ENCODE measurements around the gene CRMP1. TPM values are rescaled to one million over a fixed set of nuclear protein-coding genes. Genes with fewer than 3 reads are reported as not detected.

Gene CRMP1
- total RNA-seq, 1 experiment from 2014 or later, result 0.05 TPM

DNA sequence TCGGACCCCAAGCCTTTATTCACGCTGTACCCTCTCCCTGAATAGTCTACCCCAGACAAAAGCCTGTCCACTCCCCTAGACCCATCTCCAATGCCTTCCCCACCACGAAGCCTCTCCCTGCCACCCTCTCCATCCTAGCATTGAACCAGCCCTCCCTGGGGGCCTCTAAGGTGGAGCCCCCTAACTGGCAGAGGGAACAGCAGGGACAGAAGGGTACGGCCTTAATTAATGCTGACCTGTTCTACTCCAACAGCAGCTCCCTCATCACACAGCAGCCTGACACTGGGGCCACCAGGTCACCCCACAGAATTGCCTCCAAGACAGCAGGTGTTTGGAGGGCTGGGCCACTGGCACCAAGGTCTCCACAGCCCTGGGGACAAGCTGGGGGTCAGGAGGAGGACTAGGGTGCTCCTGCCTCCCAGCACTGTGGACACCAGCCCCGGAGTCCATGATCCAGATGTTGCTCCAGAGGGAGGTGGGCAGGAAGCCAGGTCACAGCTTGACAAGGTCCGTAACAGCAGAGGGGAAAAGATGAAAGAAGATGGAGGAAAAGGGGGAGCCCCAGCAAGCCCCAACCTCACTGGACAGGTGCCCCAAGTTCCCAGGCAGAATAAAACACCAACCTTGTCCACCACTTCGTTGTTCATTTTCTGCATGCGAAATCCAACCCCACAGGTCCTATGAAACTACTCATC, 3.7 kb downstream of the CRMP1 start:
- no peak for DNase-seq (ENCODE audit: low read depth)

DNA sequence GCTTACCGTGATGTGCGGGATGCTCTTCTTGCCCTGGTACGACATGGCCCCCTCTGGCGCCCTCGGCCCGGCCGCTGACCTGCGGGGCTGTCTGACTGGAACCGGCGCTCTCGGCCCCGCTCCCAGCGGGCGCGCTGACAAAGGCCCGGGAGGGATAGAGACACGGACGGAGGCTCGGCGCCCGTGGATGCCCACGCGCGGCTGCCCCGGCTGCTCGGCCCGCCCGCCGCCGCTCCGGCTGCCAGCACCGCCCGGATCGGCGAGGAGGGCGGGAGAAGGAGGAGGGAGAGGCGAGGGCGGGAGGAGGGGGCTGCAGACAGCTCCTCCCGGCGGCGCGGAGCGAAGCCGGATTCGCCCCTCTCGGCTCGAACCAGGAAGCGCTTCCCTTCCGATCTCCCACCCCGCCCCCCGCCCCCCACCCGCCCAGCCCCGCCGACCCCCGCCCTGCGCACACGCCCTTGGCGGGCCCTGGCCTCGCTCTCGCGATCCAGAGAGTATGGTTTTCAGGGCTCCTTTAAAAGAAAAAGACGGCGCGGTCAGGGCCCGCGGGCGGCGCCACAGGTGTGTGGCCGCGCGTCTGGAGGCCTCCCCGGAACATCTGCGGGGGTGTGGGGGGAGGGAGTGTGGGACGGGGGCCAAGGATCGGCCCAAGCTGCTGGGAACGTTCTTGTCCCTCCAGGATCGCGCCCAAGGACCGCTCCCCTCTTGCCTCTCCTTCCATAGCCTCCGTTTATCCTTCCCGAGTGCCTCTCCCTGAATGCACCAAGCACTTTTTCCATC, 4.5 kb downstream of the CRMP1 start:
- DNase-seq (ENCODE audit: low read depth), result no peak

DNA sequence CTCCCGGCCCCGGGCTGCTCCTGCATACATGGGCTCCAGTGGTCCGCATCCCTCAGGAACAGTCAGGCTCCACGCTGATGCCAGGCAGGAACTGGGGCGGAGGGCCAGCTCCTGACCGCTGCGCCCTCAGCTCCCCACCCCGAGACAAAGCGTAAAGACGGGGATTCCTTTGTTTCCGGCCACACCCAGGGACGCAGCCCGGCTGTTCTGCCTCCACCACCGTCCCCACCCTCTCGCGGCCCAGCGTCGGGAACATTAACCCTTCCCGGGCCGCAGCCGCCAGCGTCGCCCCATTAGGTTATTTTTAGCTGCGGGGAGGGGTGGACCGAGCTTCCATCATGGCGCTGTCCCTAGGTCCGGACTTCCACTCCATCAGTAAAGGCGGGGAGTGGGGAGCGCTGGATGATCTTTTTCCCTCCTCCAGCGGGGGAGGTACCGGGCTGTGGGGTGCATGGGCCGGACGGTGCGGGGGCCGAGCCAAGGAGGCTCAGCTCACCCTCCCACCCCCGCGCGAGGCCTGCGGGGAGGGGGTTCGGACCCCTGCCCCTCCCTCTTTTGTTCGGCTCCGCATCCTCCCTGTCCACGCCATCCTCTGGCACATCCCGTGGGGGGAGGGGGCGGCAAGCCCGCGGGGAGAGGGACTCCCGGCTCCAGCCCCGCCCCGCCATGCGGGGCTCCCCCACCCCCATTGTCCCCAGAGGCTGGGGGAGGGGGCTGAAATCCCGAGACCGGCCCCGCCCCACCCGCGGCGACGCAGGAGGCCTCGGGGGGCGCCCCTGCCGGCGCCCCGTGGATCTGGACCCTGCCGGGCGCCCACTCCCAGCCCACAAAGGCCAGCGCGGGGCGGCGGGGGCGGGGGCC, 5.3 kb downstream of the CRMP1 start:
- DNase-seq (ENCODE audit: low read depth), result no peak

DNA sequence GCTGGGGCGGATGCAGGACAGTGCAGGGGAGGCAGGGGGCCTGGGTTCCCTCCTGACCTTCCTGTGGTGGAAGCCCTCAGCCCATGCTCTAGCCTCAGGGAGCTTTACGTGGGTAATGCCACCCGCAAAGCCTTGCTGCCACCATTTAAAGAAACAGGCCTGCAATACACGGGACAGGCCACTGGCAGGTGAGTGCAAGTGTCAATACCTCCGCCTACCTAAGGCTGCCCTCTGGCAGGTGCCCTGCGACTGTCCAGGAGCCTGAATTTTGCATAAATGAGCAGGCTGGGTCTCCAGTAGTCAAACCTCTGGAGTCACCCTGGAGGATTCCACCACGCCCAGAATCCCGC, 5.9 kb downstream of the CRMP1 start:
- no peak for DNase-seq (ENCODE audit: low read depth)

DNA sequence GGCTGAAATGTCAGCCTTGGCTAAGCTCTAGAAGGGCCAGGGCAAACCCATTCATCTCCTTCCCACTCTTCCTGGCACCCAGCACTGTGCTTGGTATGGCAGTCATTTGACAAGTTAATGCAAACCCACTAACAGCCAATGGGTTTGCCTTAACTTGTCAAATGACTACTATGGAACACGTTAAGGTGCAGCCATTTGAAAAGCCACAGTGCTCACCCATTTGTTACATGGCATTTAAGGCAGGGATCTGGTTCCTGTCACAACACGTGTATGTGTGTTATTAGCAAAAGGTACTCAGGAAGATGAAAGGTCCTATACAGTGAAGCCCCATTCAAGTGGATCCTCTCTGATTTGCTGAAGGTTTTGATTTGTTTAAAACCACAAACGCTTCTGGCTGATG, 7.2 kb downstream of the CRMP1 start:
- no peak for DNase-seq (ENCODE audit: low read depth)

DNA sequence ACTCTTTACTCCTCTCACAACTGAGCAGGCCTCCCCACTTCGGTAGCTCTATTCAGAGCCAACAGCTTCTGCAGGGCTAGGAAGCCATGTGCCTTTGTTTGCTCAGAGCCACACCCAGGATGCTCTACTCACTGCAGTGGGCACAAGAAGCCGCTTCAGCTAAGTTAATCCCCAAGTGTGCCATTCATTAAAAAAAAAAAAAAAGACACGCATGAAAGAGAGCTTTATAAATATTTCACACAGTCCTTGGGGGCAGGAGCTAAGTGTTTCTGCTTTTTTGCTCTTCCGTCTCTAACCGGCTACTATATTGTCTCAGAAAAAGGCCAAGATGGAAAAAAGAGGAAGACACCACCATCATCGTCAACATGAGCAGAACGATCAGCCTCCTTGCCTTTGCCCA, 8.1 kb downstream of the CRMP1 start:
- no peak for DNase-seq (ENCODE audit: low read depth)

- DNase-seq (ENCODE audit: low read depth), result no peak
Observed at GRCh38 chr4:5883916-5884315, 9.0 kb downstream of the CRMP1 start.

GRCh38 chr4:5882947-5883346, 9.9 kb downstream of the CRMP1 start:
- DNase-seq (ENCODE audit: low read depth), result no peak

GRCh38 chr4:5881340-5881739, 11.5 kb downstream of the CRMP1 start:
- no peak for DNase-seq (ENCODE audit: low read depth)

GRCh38 chr4:5878359-5878758, 14.5 kb downstream of the CRMP1 start:
- DNase-seq (ENCODE audit: low read depth), result no peak

DNA sequence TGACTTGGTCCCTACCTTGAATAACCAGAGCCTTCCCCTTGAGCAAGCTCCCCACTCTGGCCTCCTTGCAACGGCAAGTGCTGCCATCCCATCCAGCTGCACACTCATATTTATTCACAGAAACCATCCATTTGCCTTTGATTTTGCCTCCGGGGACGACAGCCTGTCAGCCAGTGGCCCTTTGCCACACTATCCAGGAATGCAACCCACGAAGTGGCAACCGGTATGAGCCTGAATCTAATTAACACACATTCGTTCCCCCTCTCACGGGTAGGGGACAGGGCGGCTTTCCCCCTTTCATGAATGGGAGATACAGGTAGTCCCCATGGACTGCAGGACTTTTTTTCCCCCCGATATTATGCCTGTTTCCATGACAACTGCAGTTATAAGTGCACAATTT, 15.5 kb downstream of the CRMP1 start:
- DNase-seq (ENCODE audit: low read depth), result no peak

GRCh38 chr4:5874811-5875449, 18.0 kb downstream of the CRMP1 start:
- DNase-seq (ENCODE audit: low read depth), result no peak

GRCh38 chr4:5870701-5871100, 22.2 kb downstream of the CRMP1 start:
- DNase-seq (ENCODE audit: low read depth), result peak; percentile 27

GRCh38 chr4:5869966-5870619, 22.8 kb downstream of the CRMP1 start:
- DNase-seq (ENCODE audit: low read depth), result no peak

GRCh38 chr4:5867866-5868265, 25.0 kb downstream of the CRMP1 start:
- DNase-seq (ENCODE audit: low read depth), result no peak

DNA sequence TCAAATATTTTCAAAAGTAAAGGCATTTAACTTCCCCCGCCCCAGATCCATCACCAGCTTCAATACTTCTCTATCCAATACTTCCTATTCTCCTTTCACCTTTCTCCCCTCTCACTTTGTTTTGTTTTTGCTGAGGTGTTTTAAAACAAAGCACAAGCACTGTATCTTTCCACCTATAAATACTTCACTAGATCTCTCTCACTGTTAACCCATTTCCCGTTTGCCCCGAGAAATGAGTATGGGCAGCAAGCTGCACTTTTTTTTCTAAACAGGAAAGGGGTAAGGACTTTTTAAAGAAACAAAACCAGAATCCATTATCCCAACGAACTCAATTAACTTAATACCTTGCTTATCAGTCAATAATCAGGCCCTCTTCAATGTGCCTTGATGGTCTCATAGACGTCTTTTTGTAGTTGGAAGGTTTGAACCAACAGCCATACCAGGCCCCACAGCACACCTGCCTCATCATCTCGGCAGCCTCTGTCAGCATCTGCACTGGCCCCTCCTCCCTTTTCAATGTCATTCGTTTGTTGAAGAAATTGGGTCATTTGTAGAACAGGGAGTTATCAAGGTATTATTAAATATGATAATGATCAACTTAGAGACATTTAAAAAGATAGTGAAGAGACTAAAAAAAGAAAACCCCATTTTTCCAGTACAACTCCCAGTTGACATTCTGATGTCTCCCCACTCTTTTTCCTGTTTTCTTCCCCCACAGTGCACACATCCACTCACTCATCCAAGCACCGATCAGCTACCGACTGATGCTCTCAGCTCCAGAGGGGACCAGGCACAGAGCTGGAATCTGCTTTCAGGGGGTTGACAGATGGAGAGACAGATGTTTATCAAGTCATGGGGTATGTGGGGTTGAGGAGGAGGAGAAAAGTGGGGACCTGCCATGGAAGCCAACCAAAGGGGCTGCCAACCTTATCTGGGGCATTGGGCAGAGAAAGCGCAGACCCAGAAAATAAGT, 25.8 kb downstream of the CRMP1 start:
- no peak for DNase-seq (ENCODE audit: low read depth)

DNA sequence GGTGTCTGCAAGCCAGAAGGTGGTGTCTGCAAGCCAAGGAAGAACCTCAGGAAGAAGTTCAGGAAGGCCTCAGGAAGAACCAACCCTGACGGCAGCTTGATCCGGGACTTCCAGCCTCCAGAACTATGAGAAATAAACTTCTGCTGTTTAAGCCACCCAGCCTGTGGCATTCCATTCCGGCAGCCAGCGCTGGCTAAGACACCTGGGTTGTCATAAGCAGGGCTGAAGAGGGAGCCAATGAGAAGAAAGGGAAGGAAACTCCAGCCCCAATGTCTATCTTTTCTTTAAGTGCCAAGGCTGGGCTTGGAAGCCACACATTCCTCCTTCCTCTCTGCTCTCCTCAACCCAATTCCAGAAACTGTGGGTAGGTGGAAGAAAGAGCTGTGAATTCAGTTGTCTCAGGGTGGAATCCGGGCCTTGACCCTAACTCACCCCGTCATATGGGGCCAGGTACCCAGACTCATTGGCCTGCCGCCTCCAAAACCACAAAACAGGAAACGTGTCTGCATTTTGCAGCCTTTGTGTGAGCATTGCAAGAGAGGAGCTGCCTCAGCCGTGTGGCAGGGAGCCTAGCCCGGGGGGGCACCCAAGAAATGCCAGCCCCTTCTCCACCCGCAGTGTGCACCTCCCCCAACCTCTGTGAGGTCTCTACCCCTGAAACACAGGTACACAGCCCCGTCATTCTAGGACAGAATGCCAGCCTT, 26.8 kb downstream of the CRMP1 start:
- peak; percentile 26 for DNase-seq (ENCODE audit: low read depth)

- DNase-seq (ENCODE audit: low read depth), result peak; percentile 94
Observed at GRCh38 chr4:5863461-5864113, 29.3 kb downstream of the CRMP1 start.
